Hematopoietic multipotent progenitor cell treated with erythropoietin and hydrocortisone succinate and interleukin-3 and kit ligand, for 15 days (in vitro differentiated cells): ENCODE data around the gene EME2.

Experiments used
- DNase-seq: peaks from one replicate; pipeline ENCODE4 v3.0.0-alpha.2; 2015; ENCODE audit warnings: low spot score

The EME2 gene

GRCh38 chr16:1778200-1779179 is 5.9 kb downstream of the EME2 start:
- DNase-seq, result no peak

GRCh38 chr16:1779234-1779701 is 6.7 kb downstream of the EME2 start:
- DNase-seq, result no peak

- no peak for DNase-seq
Measured at GRCh38 chr16:1779741-1780676, 7.4 kb downstream of the EME2 start.

GRCh38 chr16:1780677-1781072 is 8.1 kb downstream of the EME2 start:
- DNase-seq, result no peak

- DNase-seq, result no peak
Measured at GRCh38 chr16:1781254-1781653, 8.6 kb downstream of the EME2 start.

- DNase-seq, result peak; percentile 25
Measured at GRCh38 chr16:1781758-1782407, 9.3 kb downstream of the EME2 start.

GRCh38 chr16:1782408-1783264 is 10.0 kb downstream of the EME2 start, which contains the start of the genes NUBP2 and SPSB3:
NUBP2 (plus strand) TSS chr16:1782960; CDS start chr16:1783021, 61 bp downstream.
SPSB3 (minus strand) TSS chr16:1782571; CDS start chr16:1781483, 1,088 bp downstream.
- peak; percentile 100 for DNase-seq

GRCh38 chr16:1784977-1785845 is 12.6 kb downstream of the EME2 start:
- DNase-seq, result no peak

GRCh38 chr16:1785846-1786170 is 13.2 kb downstream of the EME2 start:
- no peak for DNase-seq

GRCh38 chr16:1786242-1787055 is 13.8 kb downstream of the EME2 start:
- DNase-seq, result no peak

- DNase-seq, result no peak
Measured at GRCh38 chr16:1787056-1787321, 14.4 kb downstream of the EME2 start.

GRCh38 chr16:1787322-1788094 is 14.9 kb downstream of the EME2 start:
- DNase-seq, result no peak

GRCh38 chr16:1788095-1788707 is 15.6 kb downstream of the EME2 start:
- DNase-seq, result no peak

- no peak for DNase-seq
Measured at GRCh38 chr16:1788708-1789100, 16.1 kb downstream of the EME2 start.

GRCh38 chr16:1789643-1790045 is 17.0 kb downstream of the EME2 start:
- no peak for DNase-seq

GRCh38 chr16:1790261-1790610 is 17.6 kb downstream of the EME2 start:
- DNase-seq, result no peak

- no peak for DNase-seq
Measured at GRCh38 chr16:1790611-1791255, 18.1 kb downstream of the EME2 start.
